ENCODE data around the gene NCAPG2.

- TF ChIP-seq CTCF (IDR thresholded peaks at IDR 0.05; ENCODE audit: low read length) (no peak), EZH2 (optimal IDR thresholded peaks at IDR 0.05; ENCODE audit: low read depth, low read length) (no peak), EZH2phosphoT487 (IDR thresholded peaks at IDR 0.05; ENCODE audit: low read length) (no peak)
Observed at GRCh38 chr7:158733775-158734494, 29.3 kb upstream of the NCAPG2 start.

All from MM.1S (cell line).